SK-N-SH (cell line): ENCODE measurements around the gene RBMS3.

Experiments
- RFX5 ChIP-seq: IDR thresholded peaks from 2 replicates; pipeline ENCODE4 v1.6.1; 2012; ENCODE audit warnings: mild to moderate bottlenecking, improper control_type of control experiment, low read length
- TF ChIP-seq, protein P1 (sequence below): fragments of 200-600 bp; sonication (generic); IDR thresholded peaks from 2 replicates; pipeline ENCODE4 v1.6.1; 2017; ENCODE audit warnings: antibody characterized with exemption, mild to moderate bottlenecking, moderate library complexity

- TF ChIP-seq, protein P1, sequence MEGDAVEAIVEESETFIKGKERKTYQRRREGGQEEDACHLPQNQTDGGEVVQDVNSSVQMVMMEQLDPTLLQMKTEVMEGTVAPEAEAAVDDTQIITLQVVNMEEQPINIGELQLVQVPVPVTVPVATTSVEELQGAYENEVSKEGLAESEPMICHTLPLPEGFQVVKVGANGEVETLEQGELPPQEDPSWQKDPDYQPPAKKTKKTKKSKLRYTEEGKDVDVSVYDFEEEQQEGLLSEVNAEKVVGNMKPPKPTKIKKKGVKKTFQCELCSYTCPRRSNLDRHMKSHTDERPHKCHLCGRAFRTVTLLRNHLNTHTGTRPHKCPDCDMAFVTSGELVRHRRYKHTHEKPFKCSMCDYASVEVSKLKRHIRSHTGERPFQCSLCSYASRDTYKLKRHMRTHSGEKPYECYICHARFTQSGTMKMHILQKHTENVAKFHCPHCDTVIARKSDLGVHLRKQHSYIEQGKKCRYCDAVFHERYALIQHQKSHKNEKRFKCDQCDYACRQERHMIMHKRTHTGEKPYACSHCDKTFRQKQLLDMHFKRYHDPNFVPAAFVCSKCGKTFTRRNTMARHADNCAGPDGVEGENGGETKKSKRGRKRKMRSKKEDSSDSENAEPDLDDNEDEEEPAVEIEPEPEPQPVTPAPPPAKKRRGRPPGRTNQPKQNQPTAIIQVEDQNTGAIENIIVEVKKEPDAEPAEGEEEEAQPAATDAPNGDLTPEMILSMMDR, result no peak
- no peak for TF ChIP-seq RFX5
Observed at GRCh38 chr3:29544701-29545363, 264.0 kb downstream of the RBMS3 start.
